ENCODE measurements around the gene HLA-DMB. TPM values are rescaled to one million over a fixed set of nuclear protein-coding genes. Genes with fewer than 3 reads are reported as not detected.

Gene HLA-DMB
- polyA plus RNA-seq, 6 donors from 2014 or later: 1,171 to 1,354 (median 1,198) TPM

- DNase-seq (no peak), ATAC-seq (ENCODE audit: low read depth in 2 of 2) (no peak)
- Mint-ChIP-seq H3K9me3 (no peaks in the 10 kb centered on the region), H3K27ac (peak overlapping the region; percentile 44 to 98 (median 88)), H3K4me1 (peaks cover 74 to 77% (median 75%) of the 10 kb centered on the region in 3 donors), H3K36me3 (peaks cover 42 to 48% of the 10 kb centered on the region in 2 donors), H3K4me3 (peak overlapping the region; percentile 87 to 100 (median 98)), H3K27me3 (no peaks in the 10 kb centered on the region)
Observed at GRCh38 chr6:32938494-32938893, 2.3 kb downstream of the HLA-DMB start.

- Mint-ChIP-seq H3K27me3 (no peaks in the 10 kb centered on the region), H3K4me3 (peak overlapping the region; percentile 87 to 100 (median 98)), H3K4me1 (peaks cover 72 to 76% (median 73%) of the 10 kb centered on the region in 3 donors), H3K36me3 (peaks cover 42 to 52% of the 10 kb centered on the region in 2 donors), H3K9me3 (no peaks in the 10 kb centered on the region), H3K27ac (peak overlapping the region in 5 of 6 donors; percentile 87 to 98 (median 89))
- DNase-seq: no peak
- ATAC-seq (ENCODE audit: low read depth in 2 of 2): no peak
Observed at GRCh38 chr6:32937230-32937633, 3.6 kb downstream of the HLA-DMB start.

DNA sequence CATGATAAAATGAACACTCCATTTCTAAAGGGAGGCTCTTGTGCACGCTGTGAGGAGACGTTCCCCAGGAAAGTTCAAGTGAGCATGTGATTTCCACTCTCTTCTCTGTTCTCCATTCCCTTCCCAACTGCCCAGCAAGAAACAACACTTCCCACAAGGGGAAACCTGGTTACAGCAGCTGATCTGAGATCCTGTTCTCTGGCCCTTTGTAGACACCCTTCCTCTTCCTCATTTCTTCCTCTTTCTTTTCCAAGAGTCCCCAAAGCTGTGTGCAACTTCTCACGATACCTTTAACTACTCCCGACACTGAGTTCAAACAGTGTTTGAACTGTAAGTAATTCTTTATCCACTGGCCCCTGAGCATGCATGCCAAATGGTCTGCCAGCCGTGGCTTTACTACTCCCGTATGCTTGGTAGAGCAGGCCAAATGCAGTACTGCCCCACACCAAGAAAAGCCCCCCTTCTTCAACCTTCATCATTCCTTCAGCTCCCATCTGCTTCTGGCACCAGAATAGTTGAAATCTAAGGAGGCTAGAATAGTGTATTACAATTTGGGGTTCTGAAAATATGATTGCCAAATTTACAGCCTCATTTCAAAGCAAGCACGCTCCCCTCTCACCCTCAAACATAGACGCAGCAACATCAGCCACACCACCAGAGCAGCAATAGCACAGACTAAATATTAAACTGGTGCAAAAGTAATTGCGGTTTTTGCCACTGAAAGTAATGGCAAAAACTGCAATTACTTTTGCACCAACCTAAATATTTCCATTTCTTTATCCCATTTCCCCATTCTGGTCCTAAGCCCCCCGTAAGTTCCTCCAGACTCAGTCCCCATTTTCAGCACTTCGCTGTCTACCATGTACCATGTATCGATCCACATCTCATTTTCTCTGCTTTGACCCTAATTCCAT is 4.3 kb downstream of the HLA-DMB start:
- ATAC-seq (ENCODE audit: low read depth in 2 of 2): no peak
- Mint-ChIP-seq H3K27me3 (no peaks in the 10 kb centered on the region), H3K4me3 (peak overlapping the region; percentile 87 to 100 (median 98)), H3K36me3 (peaks cover 42 to 52% of the 10 kb centered on the region in 2 donors), H3K27ac (peak overlapping the region; percentile 75 to 98 (median 90)), H3K4me1 (peaks cover 67 to 76% (median 70%) of the 10 kb centered on the region in 3 donors), H3K9me3 (no peaks in the 10 kb centered on the region)
- DNase-seq: no peak

GRCh38 chr6:32935551-32936238 is 5.1 kb downstream of the HLA-DMB start:
- peak overlapping the region; percentile 2 to 98 (median 88) for H3K27ac Mint-ChIP-seq
- ATAC-seq (ENCODE audit: low read depth in 2 of 2) (peak in 1 of 2 donors; percentile 10), DNase-seq (no peak)
- H3K4me3 Mint-ChIP-seq: peak overlapping the region; percentile 65 to 99 (median 90)
- H3K4me1 Mint-ChIP-seq: peaks cover 69 to 79% (median 71%) of the 10 kb centered on the region in 3 donors
- H3K9me3 Mint-ChIP-seq: no peaks in the 10 kb centered on the region
- peaks cover 42 to 52% of the 10 kb centered on the region in 2 donors for H3K36me3 Mint-ChIP-seq
- no peaks in the 10 kb centered on the region for H3K27me3 Mint-ChIP-seq

- Mint-ChIP-seq H3K36me3 (peaks cover 40 to 47% of the 10 kb centered on the region in 2 donors), H3K27ac (peak overlapping the region; percentile 72 to 98 (median 93)), H3K27me3 (no peaks in the 10 kb centered on the region), H3K4me3 (peak overlapping the region; percentile 26 to 97 (median 60)), H3K4me1 (peaks cover 82 to 97% (median 86%) of the 10 kb centered on the region in 3 donors), H3K9me3 (peaks cover 0 to 2% (median 0%) of the 10 kb centered on the region in 7 donors)
- peak; percentile 61 for DNase-seq
- peak; percentile 36 to 60 for ATAC-seq (ENCODE audit: low read depth in 2 of 2)
Observed at GRCh38 chr6:32933661-32934085, 7.2 kb downstream of the HLA-DMB start.

DNA sequence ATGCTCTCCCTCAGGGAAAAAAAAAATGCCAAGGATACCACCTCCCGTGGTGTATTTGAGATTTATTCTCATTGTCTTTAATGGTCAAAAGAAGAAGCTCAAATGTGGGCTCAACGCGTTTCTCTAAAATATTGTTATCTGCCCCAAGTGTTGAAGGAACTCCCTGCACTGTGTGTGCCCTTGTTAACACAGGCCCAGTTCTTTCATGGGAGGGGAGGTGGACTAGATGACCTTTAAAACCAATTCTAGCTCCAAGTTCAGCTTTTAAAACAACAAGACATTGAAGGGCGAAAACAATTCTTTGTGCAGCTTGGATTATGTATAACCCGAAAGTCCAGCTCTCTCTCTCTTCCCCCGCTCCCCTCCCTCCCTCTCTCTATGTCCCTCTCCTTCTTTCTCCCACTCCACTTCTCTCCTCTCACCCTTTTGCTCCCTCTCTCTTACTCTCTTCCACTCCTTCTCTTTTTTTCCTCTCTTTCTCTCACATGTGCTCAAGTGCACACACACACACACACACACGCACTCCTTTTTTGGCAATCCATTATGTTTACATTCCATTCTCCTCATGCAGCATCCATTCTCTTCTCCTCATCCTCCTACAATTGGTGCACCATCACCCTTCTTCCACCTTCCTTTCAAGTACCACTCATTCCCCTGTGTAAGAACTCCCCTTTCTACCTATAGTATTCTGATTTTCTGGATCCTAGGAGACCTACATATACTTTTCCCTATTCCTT is 8.5 kb downstream of the HLA-DMB start:
- no peak for DNase-seq
- ATAC-seq (ENCODE audit: low read depth in 2 of 2): no peak
- Mint-ChIP-seq H3K36me3 (peaks cover 26 to 33% of the 10 kb centered on the region in 2 donors), H3K27me3 (no peaks in the 10 kb centered on the region), H3K9me3 (peaks cover 0 to 2% (median 0%) of the 10 kb centered on the region in 7 donors), H3K27ac (peak overlapping the region; percentile 68 to 98 (median 90)), H3K4me1 (peaks cover 73 to 93% (median 84%) of the 10 kb centered on the region in 3 donors), H3K4me3 (peak overlapping the region in 5 of 8 donors; percentile 3 to 81 (median 30))

- peak overlapping the region in 2 of 8 donors; percentile 0 to 37 for H3K4me3 Mint-ChIP-seq
- H3K27me3 Mint-ChIP-seq: no peaks in the 10 kb centered on the region
- H3K27ac Mint-ChIP-seq: peak overlapping the region; percentile 51 to 98 (median 84)
- peaks cover 67 to 91% (median 78%) of the 10 kb centered on the region in 3 donors for H3K4me1 Mint-ChIP-seq
- DNase-seq (no peak), ATAC-seq (ENCODE audit: low read depth in 2 of 2) (no peak)
- H3K9me3 Mint-ChIP-seq: peaks cover 0 to 2% (median 0%) of the 10 kb centered on the region in 7 donors
- peaks cover 15 to 22% of the 10 kb centered on the region in 2 donors for H3K36me3 Mint-ChIP-seq
Observed at GRCh38 chr6:32931211-32931610, 9.6 kb downstream of the HLA-DMB start.

GRCh38 chr6:32922083-32922482 is 18.7 kb downstream of the HLA-DMB start:
- H3K27me3 Mint-ChIP-seq: no peaks in the 10 kb centered on the region
- H3K4me3 Mint-ChIP-seq: peak overlapping the region in 7 of 8 donors; percentile 23 to 87 (median 66)
- no peak for DNase-seq
- peaks cover 38 to 69% (median 42%) of the 10 kb centered on the region in 3 donors for H3K4me1 Mint-ChIP-seq
- H3K27ac Mint-ChIP-seq: peak overlapping the region; percentile 66 to 91 (median 83)
- ATAC-seq (ENCODE audit: low read depth in 2 of 2): peak; percentile 46 to 53
- H3K9me3 Mint-ChIP-seq: no peaks in the 10 kb centered on the region
- no peaks in the 10 kb centered on the region for H3K36me3 Mint-ChIP-seq

DNA sequence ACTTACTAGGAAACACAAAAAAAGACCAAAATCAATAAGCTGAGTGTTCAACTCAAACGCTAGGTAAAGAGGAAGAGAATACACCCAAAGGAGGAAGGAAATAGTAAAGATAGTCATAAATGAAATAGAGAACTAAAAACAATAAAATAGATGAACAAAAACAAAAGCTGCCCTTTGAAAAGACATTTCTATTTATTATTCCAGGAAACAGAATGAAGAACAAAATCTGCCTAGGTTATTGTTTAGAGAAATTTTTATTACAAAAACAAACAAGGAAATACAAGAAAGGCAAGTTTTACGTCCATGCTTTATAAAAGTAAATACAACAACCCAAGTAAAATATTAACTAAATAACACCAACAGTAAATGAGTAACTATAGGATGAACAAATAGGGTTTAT is 20.1 kb downstream of the HLA-DMB start:
- H3K27me3 Mint-ChIP-seq: no peaks in the 10 kb centered on the region
- H3K9me3 Mint-ChIP-seq: no peaks in the 10 kb centered on the region
- H3K4me3 Mint-ChIP-seq: peak overlapping the region; percentile 56 to 87 (median 72)
- H3K4me1 Mint-ChIP-seq: peaks cover 45 to 74% (median 53%) of the 10 kb centered on the region in 3 donors
- H3K27ac Mint-ChIP-seq: peak overlapping the region; percentile 7 to 95 (median 76)
- no peaks in the 10 kb centered on the region for H3K36me3 Mint-ChIP-seq
- ATAC-seq (ENCODE audit: low read depth in 2 of 2) (peak; percentile 77 to 78), DNase-seq (peak; percentile 38)

DNA sequence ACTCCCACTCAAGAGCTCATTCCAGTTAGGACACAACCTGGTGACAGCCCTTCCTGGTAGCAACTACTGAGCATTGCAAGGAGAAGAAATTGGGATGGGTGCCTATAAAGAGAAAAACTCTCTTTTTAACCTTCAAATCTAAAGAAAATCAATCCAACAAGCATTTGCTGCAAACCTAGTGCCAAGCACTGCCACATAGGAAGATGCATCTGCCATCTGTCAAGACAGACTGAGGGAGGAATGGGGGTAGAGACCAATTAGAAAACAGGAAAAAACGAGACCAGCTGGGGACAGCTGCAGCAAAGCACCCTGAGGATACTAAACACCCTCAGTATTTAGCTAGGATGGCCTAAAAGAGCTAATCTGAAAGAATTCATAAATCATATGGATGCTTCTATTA is 27.9 kb downstream of the HLA-DMB start:
- Mint-ChIP-seq H3K4me1 (peaks cover 28 to 38% (median 32%) of the 10 kb centered on the region in 3 donors), H3K9me3 (no peaks in the 10 kb centered on the region), H3K27me3 (no peaks in the 10 kb centered on the region), H3K27ac (no peak overlapping the region), H3K36me3 (no peaks in the 10 kb centered on the region), H3K4me3 (no peak overlapping the region)
- ATAC-seq (ENCODE audit: low read depth in 2 of 2) (no peak), DNase-seq (no peak)

DNA sequence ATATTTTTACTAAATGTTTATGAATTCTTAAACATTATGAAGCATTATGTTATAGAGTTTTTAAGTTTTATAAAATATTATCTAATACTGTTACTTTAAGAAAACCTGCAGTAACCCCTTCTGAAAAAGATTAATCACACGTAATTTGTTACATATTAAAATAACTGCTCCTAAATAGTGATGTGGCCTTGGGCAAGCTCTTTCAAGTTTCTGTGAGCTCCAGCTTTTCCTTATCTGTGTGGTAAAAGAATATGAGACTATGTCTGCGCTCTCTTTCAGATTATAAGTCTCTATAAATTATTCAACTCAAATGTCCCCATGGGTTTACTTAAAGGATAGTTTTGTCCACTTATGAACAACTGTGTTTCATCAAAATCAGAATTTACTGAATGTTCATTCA is 31.9 kb downstream of the HLA-DMB start:
- H3K27ac Mint-ChIP-seq: no peak overlapping the region
- H3K4me1 Mint-ChIP-seq: peaks cover 11 to 16% (median 14%) of the 10 kb centered on the region in 3 donors
- DNase-seq (no peak), ATAC-seq (ENCODE audit: low read depth in 2 of 2) (no peak)
- H3K36me3 Mint-ChIP-seq: peaks cover 0 to 5% of the 10 kb centered on the region in 2 donors
- no peaks in the 10 kb centered on the region for H3K27me3 Mint-ChIP-seq
- no peaks in the 10 kb centered on the region for H3K9me3 Mint-ChIP-seq
- H3K4me3 Mint-ChIP-seq: peak overlapping the region in 1 of 8 donors; percentile 5

DNA sequence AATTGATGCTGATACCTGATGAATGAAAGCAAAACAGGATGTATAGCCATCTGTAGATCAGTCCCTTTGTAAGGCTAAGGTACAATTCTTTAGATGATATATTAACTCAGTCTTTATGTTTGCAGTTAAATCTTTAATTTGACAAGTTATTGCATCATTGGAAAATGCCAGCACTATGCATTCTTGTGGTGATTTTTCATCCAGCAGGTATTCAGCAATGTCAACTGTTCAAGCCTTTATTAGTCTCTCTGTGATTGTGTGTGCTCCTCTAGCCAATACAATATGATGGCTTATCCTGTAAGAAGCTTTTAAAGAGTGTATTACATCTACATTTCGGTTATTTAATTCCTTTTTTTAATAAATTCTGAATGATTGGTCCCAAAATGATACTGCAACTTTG is 34.3 kb downstream of the HLA-DMB start:
- Mint-ChIP-seq H3K9me3 (no peaks in the 10 kb centered on the region), H3K4me3 (no peak overlapping the region), H3K36me3 (peaks cover 0 to 7% of the 10 kb centered on the region in 2 donors), H3K27ac (no peak overlapping the region), H3K27me3 (no peaks in the 10 kb centered on the region), H3K4me1 (peaks cover 8 to 24% (median 14%) of the 10 kb centered on the region in 3 donors)
- ATAC-seq (ENCODE audit: low read depth in 2 of 2) (no peak), DNase-seq (no peak)
